ENCODE results near the gene VPS39.

The VPS39 gene

DNA sequence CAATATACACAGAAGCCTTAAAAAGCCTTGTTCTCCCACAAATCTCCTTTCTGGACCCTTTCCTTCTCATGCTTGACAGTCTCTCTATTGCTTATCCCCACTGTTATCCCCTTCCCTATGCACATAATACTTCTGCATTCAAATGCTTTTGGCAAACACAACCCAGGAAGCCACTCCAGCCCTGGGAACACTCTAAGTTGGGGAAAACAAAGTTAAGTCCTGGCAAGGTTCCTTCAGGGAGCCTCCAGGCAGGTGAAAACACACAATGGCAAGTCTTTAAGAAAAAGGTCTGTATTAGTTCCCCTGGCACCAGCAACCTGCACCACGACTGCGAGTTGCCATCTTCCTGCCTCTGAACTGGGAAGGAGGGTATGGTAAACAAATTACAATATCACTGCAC is 45.2 kb upstream of the VPS39 start:
- no peak overlapping the region for H3K4me3 ChIP-seq (ENCODE audit: low read depth, low read length)
- POLR2A ChIA-PET = interaction anchor here (0.7 kb wide), 1 partner anchor 323 kb away, joined by 3 read pairs; no protein-coding TSS in a partner anchor
- TF ChIP-seq ATF2 (tag by site-specific recombination; IDR thresholded peaks at IDR 0.05; ENCODE audit: low read depth) = no peak
- TF ChIP-seq ZNF423 (tag by site-specific recombination; IDR thresholded peaks at IDR 0.05) = no peak
- no peak for TF ChIP-seq ZNF548 (tag by site-specific recombination; IDR thresholded peaks at IDR 0.05)
- TF ChIP-seq ZNF133 (tag by site-specific recombination; IDR thresholded peaks at IDR 0.05) = no peak
- no peak for TF ChIP-seq ZNF416 (tag by site-specific recombination; IDR thresholded peaks at IDR 0.05)
- H3K27ac ChIP-seq (ENCODE audit: extremely low read depth, low read depth, low read length) = no peak overlapping the region
- CTCF ChIA-PET = interaction anchor here (0.6 to 0.9 kb wide), 2 partner anchors 15 to 132 kb away, joined by 3 to 4 read pairs; no protein-coding TSS in a partner anchor
- H3K4me1 ChIP-seq (ENCODE audit: control insufficient read depth, insufficient read depth, low read length) = no peaks in the 10 kb centered on the region
- H3K9me3 ChIP-seq (ENCODE audit: control insufficient read depth, insufficient read depth, low read depth, low read length) = no peaks in the 10 kb centered on the region
- H3K36me3 ChIP-seq (ENCODE audit: control insufficient read depth in 2 of 2, insufficient read depth in 1 of 2, low read length in 2 of 2) = peaks cover 9 to 35% of the 10 kb centered on the region in 2 experiments

GRCh38 chr15:42240823-42241222 is 32.7 kb upstream of the VPS39 start:
- ChIA-PET POLR2A (no interaction called here), CTCF (no interaction called here)
- no peak for TF ChIP-seq ZBTB7A (tag by site-specific recombination; IDR thresholded peaks at IDR 0.05; ENCODE audit: low read depth)
- TF ChIP-seq ZNF510 (tag by site-specific recombination; IDR thresholded peaks at IDR 0.05; ENCODE audit: insufficient replicate concordance) = no peak
- no peak for TF ChIP-seq ZNF391 (tag by site-specific recombination; IDR thresholded peaks at IDR 0.05; ENCODE audit: borderline replicate concordance, low read depth)
- TF ChIP-seq ZNF473 (tag by site-specific recombination; IDR thresholded peaks at IDR 0.05) = no peak
- no peak for TF ChIP-seq ZNF580 (tag by site-specific recombination; IDR thresholded peaks at IDR 0.05)
- TF ChIP-seq ZNF558 (tag by site-specific recombination; IDR thresholded peaks at IDR 0.05) = no peak
- TF ChIP-seq ZNF623 (tag by site-specific recombination; IDR thresholded peaks at IDR 0.05) = no peak
- no peak for TF ChIP-seq SCRT1 (tag by site-specific recombination; IDR thresholded peaks at IDR 0.05; ENCODE audit: borderline replicate concordance)
- no peak for TF ChIP-seq ZNF629 (tag by site-specific recombination; IDR thresholded peaks at IDR 0.05)
- no peak for TF ChIP-seq ZSCAN30 (tag by site-specific recombination; IDR thresholded peaks at IDR 0.05)
- no peak for TF ChIP-seq ZNF214 (tag by site-specific recombination; IDR thresholded peaks at IDR 0.05; ENCODE audit: borderline replicate concordance)
- TF ChIP-seq PBX3 (CRISPR knock-in tag; IDR thresholded peaks at IDR 0.05) = no peak
- TF ChIP-seq ZNF837 (tag by site-specific recombination; IDR thresholded peaks at IDR 0.05) = no peak
- TF ChIP-seq ZEB2 (tag by site-specific recombination; IDR thresholded peaks at IDR 0.05) = no peak
- TF ChIP-seq, protein P1, sequence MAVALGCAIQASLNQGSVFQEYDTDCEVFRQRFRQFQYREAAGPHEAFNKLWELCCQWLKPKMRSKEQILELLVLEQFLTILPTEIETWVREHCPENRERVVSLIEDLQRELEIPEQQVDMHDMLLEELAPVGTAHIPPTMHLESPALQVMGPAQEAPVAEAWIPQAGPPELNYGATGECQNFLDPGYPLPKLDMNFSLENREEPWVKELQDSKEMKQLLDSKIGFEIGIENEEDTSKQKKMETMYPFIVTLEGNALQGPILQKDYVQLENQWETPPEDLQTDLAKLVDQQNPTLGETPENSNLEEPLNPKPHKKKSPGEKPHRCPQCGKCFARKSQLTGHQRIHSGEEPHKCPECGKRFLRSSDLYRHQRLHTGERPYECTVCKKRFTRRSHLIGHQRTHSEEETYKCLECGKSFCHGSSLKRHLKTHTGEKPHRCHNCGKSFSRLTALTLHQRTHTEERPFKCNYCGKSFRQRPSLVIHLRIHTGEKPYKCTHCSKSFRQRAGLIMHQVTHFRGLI (tag by site-specific recombination; IDR thresholded peaks at IDR 0.05) = no peak
- no peak for TF ChIP-seq ZNF596 (tag by site-specific recombination; IDR thresholded peaks at IDR 0.05)
- no peak for TF ChIP-seq ZNF777 (tag by site-specific recombination; IDR thresholded peaks at IDR 0.05; ENCODE audit: borderline replicate concordance)
- TF ChIP-seq OVOL3 (tag by site-specific recombination; IDR thresholded peaks at IDR 0.05) = no peak
- TF ChIP-seq GLI4 (tag by site-specific recombination; IDR thresholded peaks at IDR 0.05) = no peak
- TF ChIP-seq TCF7L2 (IDR thresholded peaks at IDR 0.05; ENCODE audit: borderline replicate concordance, low read depth, low read length) = no peak
- Histone ChIP-seq H3K27ac (ENCODE audit: extremely low read depth, low read depth, low read length) (no peak overlapping the region), H3K4me1 (ENCODE audit: control insufficient read depth, insufficient read depth, low read length) (no peaks in the 10 kb centered on the region), H3K4me3 (ENCODE audit: low read depth, low read length) (no peak overlapping the region), H3K9me3 (ENCODE audit: control insufficient read depth, insufficient read depth, low read depth, low read length) (no peaks in the 10 kb centered on the region), H3K36me3 (ENCODE audit: control insufficient read depth in 2 of 2, insufficient read depth in 1 of 2, low read length in 2 of 2) (peaks cover 9 to 27% of the 10 kb centered on the region in 2 experiments)
